GM21515 (cell line): Measurements from ENCODE around the gene KDM7A.

ENCODE experiments used
- ATAC-seq: cut with Tn5 transposase; IDR thresholded peaks from one replicate; pipeline ENCODE4 v1.9.1; 2021; ENCODE audit not compliant: unreplicated experiment

Gene KDM7A

DNA sequence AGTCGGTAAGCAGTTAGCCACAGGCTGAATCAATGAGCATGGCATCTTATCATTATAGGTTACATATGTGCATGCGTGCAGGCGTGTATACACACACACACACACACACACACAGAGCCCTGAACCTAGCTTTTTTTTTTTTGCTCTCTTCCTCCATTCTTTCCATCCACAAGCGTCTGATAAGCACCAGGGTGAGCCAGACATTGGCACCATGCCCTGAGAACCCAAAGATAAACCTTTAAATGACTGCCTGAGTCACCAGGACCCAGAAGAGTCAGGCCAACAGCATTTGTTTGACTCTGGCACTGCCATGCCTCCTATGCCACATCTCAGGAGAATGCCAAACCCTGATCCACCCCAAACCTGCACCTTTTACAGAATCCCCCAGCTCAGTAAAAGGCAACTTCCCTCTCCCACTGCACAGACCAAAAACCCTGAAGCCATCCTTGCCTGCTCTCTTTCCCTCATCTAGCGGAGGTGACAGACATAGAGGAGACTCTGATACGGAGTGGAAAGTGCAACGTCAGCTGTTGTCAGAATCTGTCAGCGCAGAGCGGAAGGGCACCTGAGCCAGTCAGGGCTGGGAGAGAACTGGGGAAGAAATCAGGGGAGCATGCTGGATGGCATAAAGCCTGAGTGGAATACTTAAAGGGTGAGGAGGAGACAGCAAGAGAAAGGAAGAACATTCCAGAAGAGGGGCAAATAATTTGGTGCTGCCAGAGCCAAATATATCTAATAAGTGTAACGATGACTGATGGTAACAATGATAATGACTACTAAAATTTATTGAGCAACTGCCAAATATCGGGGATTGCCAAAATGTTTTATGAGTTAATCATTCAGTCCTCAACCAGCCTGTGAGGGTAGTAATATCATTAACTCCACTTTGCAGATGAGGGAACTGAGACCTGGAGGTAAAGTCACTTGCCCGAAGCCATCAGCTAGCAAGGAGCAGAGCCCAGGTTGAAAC, 117.2 kb downstream of the KDM7A start:
- ATAC-seq = no peak

DNA sequence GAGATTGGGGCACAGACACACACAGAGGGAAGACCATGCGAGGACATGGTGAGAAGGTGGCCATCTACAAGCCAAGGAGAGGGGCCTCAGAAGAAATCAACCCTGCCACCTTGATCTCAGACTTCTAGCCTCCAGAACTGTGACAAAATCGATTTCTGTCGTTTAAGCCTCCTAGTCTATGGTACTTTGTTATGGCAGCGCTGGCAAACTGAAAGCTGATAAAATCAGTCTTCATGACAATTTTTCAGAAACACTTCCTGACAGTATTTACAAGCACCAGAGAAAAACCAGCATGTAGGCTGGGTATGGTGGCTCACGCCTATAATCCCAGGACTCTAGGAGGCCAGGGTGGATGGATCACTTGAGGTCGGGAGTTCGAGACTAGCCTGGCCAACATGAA, 118.3 kb downstream of the KDM7A start:
- ATAC-seq = no peak

GRCh38 chr7:140057143-140057535, 119.6 kb downstream of the KDM7A start:
- no peak for ATAC-seq

- no peak for ATAC-seq
These were observed 120.2 kb downstream of the KDM7A start for GRCh38 chr7:140056431-140057142.

DNA sequence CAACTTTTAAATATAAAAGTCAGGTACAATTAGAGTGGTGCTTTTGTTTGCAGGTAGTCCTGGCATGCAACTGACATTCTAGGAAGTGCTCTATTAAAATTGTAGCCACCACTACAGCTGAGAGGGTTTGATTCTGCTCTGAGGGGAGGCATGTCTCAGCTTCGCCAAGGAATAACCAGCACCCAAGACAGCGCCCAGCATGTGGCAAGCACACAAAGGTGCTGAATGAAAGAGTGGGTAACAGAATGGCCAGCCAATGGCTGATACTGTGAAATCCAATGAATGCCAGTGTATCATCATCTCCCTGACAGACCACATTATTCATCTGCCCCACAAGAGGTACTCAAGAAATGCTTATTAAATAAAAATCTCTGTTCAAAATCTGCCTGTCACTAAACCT, 121.0 kb downstream of the KDM7A start:
- no peak for ATAC-seq

- no peak for ATAC-seq
These were observed 122.0 kb downstream of the KDM7A start for GRCh38 chr7:140054751-140055150.

GRCh38 chr7:140053812-140054539, 122.8 kb downstream of the KDM7A start:
- peak; percentile 95 for ATAC-seq

DNA sequence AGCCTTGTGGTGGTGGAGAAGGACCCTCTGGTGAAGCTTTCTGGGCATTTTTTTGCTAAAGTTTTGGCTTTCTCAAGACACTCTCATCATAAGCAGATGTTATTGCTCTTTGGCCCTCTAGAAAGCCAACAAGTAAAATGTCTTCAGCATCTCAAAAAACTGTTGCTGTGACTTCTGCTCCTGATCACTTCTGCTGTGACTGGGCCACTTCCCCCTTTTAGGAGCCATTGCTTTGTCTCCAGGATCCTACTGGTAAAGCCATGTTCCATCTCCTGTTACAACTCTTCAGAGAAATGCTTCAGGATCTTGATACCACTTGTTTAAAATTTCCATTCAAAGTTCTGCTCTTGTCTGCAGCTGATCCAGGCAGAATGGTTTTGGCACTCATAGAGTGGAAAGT, 125.0 kb downstream of the KDM7A start:
- no peak for ATAC-seq

- no peak for ATAC-seq
These were observed 126.7 kb downstream of the KDM7A start for GRCh38 chr7:140050100-140050499.

DNA sequence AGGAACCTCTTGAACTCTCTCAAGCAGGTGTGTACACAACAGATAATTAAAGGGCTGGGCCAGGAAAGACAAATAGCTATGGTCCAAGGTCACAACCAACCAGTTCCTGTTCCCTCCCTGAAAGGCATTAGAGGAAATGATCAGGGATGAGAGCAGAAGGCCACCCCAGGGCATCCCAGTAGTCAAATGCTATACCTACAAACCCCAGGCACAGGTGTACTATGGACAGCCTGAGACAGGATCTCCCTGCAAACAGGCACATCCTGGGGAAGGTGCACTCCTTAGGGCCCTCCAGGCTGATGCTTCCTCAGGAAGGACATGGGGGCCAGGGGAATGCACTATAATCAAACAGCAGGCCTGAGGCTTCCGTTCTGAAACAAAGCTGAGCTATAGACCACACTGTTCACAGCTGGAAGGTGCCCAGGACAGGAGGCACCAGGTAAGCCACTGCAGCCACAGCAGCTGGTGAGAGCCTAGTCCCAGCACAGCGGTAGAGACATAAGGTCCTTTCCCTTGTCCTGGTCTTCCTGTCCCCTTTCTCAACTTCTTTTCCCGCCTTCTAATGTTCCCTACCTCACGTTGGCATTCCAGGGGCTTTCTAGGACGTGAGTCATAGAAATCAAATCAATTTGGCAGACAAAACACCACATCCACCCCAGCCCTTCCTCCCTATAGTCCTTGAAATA, 127.3 kb downstream of the KDM7A start:
- ATAC-seq = no peak

DNA sequence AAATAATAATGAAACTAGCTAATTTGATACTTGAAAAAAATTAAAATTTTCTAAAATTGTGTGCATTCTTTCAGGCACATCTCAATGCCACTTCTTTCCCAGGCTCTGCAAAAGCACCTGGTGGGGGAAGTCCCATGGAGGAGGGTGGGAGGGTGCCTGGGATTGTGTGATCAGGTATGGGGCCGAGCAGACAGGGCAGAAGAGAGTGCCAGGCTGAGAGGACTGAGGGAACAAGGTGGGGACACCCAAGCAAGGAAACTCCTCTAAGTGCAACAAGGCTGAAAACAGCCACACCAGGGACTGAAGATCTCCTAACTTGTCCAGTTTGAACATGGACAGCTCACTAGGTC, 127.8 kb downstream of the KDM7A start:
- no peak for ATAC-seq

- ATAC-seq = no peak
These were observed 128.6 kb downstream of the KDM7A start for GRCh38 chr7:140048138-140048537.

GRCh38 chr7:140047197-140047596, 129.6 kb downstream of the KDM7A start:
- ATAC-seq = no peak

- ATAC-seq = no peak
These were observed 131.1 kb downstream of the KDM7A start for GRCh38 chr7:140045697-140046096.

- ATAC-seq = no peak
These were observed 132.5 kb downstream of the KDM7A start for GRCh38 chr7:140044251-140044650.

- ATAC-seq = no peak
These were observed 134.5 kb downstream of the KDM7A start for GRCh38 chr7:140042386-140042670.

DNA sequence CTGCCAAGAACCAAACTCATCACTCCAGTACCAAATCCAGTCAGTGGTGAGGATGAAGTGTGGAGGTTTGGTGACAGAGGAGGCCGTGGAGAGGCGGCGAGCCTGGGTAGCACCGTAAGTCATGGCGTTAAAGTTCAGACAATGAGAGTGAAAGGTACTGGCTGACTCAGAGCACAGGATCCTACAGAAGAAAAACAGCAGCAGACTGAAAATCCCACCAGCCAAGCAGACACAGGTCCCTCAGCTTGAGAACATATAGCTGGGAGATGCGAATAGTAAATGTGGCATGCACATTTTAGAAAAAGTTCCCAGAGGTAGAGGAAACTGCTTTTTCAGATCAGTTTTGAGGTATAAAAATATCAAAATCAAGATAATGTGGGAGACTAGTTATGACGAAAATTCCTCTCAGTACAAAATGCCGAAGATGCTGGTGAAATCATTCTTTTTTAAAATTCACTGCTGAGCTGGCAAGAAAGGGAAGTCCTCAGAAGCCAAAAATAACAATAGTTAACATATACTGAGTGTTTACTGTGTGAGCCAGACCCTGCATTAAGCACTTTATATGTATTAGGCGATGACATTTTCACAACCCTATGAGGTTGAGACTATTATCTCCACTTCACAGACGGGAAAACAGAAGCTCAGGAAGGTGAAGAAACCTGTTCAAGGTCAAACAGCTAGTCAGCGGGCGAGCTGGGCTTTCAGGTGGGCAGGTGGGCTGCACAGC, 135.0 kb downstream of the KDM7A start:
- ATAC-seq = no peak

- ATAC-seq = no peak
These were observed 136.9 kb downstream of the KDM7A start for GRCh38 chr7:140039896-140040295.

GRCh38 chr7:140039066-140039465, 137.7 kb downstream of the KDM7A start:
- ATAC-seq = no peak

GRCh38 chr7:140036224-140036962, 140.4 kb downstream of the KDM7A start:
- ATAC-seq = no peak
